SW 1271 (cell line): ENCODE measurements around the gene CARD8.
"Not testable (repeated sequence)": the region's sequence is repeated elsewhere in the genome, so short reads cannot be mapped to it uniquely, and the experiment has no call there.

Experiments used
- DNase-seq, 2 experiments: peaks; one replicate each; lab custom pipeline; 2025; lab: John Stamatoyannopoulos, UW

CARD8 gene, protein sequence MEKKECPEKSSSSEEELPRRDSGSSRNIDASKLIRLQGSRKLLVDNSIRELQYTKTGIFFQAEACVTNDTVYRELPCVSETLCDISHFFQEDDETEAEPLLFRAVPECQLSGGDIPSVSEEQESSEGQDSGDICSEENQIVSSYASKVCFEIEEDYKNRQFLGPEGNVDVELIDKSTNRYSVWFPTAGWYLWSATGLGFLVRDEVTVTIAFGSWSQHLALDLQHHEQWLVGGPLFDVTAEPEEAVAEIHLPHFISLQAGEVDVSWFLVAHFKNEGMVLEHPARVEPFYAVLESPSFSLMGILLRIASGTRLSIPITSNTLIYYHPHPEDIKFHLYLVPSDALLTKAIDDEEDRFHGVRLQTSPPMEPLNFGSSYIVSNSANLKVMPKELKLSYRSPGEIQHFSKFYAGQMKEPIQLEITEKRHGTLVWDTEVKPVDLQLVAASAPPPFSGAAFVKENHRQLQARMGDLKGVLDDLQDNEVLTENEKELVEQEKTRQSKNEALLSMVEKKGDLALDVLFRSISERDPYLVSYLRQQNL

DNA sequence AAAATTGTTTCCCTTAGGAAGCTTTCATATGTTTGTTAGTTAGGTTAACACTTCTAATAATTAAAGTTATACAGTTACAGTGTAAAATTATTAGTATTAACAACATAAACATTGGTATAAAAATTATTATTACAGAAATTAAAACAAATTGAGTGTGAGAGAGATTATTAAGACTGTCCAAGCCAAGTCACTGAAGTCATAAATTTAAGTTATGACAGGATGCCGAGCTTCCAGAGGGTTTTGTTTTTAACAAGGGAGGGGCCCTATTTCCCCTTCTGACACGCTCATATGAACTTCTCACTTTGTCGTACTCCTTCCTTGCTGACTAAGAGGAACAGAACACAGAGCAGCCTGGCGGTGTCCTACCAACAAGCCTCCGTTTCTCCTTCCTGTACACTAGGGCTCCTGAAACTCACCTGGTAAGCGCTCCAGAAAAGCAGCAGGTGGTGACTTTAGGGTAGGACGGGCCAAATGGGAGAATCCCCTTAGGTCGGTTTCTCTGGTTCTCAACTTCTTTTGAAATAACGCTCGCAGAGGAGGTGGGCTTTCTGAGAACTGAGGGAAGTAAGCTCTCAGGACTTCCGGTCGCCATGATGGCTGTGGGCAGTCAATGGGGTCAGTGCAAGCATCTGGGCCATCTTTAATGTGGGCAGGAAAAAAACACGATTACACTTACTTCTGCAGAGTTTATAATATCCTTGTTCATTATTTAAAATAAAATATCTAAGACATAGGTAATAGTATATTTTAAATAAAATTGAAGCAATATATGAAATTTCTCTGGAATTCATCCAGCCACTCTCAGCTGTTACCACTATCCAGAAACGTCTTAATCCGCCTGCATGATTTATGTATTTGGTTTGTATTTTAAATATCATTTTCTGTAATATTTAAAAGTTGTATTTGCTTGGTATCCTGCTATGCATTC is at the start of gene CARD8:
Gene CARD8 (minus strand): TSS at position 537 of the 928 bp plus-strand sequence. CDS start 14,892 bp downstream, outside the sequence.
- peak; percentile 32 to 89 for DNase-seq

DNA sequence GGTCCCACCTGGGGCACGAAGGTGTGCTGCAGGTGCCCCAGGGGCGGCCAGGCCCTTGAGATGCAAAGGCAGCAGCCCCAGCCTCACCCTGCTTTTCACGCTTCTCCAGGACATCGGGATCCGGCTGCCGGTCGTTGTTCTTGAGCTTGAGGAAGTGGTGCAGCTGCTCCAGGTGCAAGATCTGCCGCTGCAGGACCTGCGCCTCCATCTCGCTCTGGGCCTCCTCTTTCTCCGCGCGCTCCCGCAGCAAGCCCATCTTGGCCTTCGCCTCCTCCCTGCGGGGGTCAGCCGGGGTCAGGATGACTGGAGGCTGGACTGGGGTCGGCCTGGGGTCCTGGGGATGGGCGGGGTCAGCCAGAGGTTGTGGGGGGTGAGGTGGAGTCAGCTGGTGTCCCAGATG is 48.2 kb upstream of the CARD8 start:
- no peak for DNase-seq

DNA sequence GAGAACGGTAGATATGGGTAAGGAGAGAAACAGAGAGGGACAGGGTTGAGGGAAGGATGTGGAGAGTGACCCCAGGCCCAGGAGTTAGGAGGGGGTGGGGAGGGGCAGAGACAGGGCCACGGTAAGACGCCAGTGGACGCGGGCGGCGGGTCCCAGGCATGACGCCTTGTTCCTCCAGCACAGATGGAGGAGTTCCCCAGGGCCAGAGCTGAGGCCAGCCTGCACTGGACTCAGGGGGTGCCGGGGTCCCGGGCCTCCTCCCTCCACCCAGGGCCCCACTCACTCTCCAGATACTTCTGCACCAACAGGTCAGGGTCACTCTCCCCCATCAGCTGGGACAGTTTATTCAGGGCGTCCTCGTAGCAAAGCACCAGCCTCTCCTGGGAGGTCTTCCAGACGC is 47.7 kb upstream of the CARD8 start:
- no peak for DNase-seq

DNA sequence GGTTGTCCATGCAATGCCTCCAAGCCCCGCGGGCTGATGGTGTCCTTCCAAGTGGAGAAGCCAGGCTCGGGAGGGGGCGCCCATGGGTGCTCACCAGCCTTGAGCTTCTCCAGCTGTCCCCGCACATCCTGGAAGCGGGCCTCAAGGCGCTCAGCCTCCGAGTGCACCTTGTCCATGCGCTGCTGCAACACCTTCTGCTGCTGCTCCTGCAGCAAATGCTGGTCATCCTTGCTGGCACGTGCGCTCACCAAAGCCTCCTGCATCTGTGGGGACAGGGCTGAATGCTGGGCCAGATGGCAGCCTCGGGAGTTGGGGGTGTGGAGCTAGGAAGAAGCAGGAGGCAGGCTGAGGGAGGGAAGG is 46.9 kb upstream of the CARD8 start:
- DNase-seq, result no peak

DNA sequence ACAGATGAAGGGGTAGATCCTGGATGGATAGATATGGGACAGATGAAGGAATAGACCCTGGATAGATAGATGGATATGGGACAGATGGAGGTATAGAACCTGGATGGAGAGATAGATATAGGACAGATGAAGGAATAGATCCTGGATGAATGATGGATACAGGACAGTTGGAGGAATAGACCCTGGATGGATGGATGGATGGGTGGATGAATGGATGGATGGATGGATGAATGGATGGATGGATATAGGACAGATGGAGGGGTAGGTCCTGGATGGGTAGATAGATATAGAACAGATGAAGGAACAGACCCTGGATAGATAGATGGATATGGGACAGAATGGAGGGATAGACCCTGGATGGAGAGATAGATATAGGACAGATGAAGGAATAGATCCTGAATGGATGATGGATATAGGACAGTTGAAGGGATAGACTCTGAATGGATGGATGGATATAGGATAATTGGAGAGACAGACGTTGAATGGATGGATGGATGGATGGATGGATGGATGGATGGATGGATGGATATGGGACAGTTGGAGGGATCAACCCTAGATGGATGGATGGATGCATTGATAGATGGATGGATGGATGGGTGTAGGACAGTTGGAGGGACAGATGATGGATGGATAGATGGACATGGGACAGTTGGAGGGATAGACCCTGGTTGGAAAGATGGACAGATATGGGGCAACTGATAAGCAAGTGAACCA is 46.3 kb upstream of the CARD8 start:
- DNase-seq, result no peak

DNA sequence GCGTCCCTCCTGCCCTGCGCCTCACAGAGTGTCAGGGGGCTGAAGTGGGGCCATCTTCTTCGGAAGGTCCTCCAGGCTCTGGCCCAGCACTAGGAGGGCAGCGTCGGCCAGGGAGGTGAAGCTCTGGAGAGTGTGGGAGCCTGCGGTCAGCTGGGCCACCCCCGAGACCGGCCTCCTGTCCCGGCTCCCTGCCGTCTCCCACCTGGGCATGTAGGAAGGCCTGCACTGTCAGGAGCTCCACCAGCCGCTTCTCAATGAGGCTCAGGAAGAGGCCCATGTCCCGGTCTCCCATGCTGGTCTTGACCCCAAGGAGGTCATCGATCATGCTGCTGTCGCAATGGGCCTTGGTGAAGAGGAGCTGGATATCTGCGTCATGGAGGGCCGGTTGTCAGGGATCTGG is 42.3 kb upstream of the CARD8 start:
- no peak for DNase-seq

DNA sequence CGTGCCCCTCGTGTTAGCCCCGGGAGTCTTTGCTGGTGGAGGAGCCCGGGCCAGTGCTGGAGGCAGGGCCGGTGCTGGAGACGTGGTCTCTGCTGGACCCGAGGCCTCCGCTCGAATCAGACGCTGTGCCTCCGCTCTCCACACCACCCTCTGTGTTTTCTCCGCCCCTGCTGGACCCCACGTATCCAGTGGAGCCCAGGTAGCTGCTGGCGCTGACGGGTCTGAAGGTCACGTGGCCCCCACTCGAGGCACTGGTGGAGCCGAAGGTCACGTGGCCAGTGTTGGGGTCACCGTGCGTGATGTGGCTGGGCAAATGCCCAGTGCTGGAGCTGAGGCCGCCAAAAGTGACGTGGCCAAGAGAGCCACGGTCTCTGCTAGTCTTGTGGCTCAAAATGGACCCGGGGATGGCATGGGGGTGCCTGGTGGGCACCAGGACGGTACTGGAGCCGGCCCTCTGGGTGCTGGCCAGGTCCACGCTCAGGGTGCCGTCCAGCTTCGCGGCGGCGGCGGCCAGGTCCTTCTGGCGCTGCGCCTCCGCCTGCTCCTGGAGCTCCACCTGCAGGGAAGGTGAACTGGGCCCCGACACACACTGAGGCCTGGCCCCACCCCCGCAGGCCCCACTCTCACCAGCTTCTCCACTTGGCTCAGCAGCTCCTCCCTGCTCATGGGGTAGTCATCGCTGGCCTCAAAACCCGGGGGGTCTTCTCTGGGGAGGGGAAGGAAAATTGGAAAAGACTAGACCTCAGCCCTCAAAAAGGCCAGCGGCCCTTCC is 41.4 kb upstream of the CARD8 start:
- DNase-seq, result no peak

DNA sequence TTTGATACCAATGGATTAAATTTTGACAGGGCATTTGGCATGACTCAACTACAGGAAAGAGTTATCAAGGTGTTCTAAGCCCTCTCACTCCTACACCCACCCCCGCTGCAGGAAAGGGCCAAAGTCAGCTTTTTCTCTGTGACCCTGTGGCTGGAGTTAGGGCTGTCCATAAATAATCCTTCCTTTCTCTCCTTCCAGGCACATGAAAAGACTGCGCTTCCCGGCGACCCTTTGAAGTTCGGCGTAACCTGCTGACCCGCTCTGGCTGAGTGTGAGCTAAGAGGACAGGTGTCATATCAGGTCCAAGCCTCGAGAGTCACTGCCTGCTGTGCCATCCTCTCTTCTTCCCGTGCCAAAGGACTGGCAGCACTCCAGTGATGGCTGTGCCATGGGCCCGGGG is 39.7 kb upstream of the CARD8 start:
- no peak for DNase-seq

DNA sequence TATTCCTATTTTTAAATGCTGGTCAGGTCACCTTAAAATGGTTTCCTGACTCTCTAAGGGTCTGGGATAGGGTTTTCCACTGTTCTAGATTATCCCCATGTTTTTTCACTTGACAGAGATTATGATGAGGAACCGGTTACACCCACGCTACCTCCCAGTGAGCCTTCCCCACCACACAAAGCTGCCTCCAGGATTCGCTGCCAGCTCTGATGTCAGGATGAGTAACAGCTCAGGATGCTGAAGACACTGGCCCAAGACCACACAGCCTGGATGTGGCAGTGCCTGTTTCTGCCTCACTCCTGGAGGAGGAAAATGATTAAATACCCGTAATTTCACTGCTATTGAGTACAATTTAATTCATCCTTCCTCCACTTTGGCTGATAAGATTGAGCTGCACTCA is 37.1 kb upstream of the CARD8 start:
- no peak for DNase-seq

DNA sequence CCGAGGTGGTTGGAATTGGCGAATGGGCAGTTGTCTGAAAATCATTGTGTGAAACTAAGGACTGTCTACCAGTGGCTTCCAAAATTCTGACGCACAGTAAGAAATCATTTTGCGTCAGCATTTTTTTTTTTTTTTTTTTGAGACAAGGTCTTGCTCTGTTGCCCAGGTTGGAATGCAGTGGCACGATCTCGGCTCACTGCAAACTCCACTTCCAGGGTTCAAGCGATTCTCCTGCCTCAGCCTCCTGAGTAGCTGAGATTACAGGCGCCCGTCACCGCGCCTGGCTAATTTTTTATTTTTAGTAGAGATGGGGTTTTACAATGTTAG is 35.7 kb upstream of the CARD8 start:
- not testable (repeated sequence) for DNase-seq

DNA sequence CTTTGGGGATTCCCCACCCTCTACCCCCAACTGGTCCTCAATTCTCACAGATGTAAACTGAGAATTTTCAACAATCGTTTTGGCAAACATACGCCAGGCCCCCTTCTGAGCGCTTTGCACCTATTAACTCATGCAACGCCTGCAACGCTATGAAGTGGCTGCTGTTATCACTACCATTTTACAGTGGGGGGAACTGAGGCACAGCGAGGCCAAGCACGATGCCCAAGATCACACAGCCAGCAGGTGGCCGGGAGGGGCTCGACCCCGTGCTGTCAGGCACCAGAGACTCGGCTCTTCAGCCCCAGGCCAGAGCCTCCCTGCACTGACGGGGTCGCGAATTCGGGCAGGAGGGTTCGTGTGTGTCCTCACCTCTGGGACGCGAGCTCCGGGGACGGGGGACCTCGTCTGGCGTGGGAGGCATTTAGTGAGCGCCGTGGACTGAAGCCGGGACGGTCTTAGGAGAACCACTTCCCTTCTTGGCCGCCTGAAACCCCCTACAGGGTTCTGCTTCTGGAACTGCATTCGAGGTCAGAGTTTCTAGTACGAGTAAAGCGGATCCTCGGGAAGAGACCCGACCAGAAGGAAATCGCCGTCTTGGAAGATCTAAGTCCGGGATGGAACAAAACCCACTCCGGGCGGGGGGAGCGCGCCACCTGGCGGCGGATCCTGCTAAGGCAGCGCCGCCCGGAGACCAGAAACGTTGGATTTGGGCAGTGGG is 35.2 kb upstream of the CARD8 start:
- peak; percentile 18 to 49 for DNase-seq

DNA sequence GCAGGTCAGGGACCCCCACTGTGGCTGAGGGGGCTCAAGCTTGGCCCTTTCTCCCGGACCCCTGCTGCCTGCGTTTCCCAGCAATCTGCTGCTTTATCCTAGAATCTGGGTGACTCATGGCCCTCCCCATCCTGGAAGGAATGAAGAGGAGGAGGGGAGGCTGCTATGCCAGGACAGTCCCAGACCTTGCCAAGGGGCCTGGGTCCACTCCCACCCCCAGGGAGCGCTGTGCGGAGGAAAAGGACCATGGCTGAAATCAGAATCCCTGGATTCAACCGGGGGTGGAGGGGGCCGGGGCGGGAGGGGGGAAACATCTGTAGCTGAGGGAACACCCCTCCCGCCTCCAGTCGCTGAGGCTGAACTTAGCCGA is 34.7 kb upstream of the CARD8 start:
- DNase-seq, result no peak

DNA sequence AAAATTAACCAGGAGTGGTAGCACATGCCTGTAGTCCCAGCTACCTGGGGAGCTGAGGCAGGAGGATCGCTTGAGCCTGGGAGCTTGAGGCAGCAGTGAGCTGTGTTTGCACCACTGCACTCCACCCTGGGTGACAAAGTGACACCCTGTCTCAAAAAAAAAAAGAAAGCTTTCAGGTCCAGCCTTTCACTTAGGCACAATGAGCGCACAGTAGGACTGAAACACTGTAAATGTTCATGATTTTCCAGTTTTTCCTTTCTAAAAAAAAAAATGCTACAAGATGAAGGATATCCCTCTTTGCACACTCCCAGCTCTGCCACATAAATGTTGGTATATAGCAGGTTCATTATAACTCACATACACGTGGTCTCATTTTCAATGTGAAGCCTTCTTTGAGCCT is 32.0 kb upstream of the CARD8 start:
- DNase-seq, result no peak

DNA sequence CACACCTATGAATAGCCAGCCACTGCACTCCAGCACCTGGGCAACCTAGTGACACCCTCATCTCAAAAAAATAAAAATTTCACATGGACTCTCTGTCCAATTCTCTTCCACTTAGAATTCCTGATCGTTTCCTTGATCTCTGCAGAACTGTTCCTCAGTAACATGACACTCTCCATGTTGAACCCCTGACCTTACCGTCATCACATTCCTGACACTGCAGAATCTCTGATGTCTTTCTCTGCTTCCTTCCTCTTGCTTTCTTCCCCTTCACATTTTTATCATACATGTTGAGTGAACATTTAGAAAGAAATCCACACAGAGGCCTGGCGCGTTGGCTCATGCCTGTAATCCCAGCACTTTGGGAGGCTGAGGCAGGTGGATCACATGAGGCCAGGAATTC is 29.2 kb upstream of the CARD8 start:
- no peak for DNase-seq

DNA sequence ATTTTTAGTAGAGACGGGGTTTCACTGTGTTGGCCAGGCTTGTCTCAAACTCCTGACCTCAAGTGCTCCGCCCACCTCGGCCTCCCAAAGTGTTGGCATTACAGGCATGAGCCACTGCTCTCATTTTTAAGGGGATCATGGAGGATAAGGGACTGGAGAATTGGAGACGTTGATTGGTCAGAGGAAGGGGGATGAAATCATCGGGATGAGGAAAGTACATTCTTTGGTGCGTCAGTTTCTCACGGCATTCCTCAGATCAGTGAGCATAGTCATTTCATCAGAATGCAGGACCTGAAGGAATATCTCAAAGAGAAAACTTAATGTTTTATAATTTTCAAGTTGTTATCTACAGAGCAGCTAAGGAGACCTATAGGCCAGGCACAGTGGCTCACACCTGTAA is 28.2 kb upstream of the CARD8 start:
- DNase-seq, result no peak

DNA sequence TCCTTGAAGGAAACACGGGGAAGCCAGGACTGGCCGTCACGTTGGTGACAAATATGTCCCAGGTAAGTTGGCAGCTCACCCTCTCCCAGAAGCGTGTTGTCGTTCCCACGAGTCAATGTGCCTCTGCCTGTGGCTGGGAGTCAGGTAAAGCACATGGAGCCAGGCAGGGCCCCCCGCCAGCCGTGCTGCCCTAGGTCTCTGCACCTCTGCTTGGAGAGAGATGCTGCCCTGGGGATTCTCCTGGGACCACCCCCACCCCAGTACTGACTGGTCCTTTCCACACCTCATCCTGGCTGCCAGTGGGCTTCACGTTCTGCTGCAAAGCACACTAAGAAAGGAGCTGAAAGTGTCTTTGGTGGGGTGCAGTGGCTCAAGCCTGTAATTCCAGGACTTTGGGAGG is 24.0 kb upstream of the CARD8 start:
- no peak for DNase-seq

DNA sequence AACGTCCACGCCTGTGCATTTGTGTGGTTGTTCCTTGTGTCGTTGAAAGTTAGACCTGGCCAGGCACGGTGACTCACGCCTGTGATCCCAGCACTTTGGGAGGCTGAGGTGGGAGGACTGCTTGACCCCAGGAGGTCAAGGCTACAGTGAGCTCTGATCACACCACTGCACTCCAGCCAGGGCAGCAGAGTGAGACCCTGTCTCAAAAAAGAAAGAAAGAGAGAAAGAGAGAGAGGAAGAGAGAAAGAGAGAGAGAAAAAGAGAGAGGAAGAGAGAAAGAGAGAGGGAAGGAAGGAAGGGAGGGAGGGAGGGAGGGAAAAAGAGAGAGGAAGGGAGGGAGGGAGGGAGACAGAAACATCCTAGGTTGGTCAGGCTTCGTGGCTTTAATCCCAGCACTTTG is 19.2 kb upstream of the CARD8 start:
- DNase-seq, result no peak

DNA sequence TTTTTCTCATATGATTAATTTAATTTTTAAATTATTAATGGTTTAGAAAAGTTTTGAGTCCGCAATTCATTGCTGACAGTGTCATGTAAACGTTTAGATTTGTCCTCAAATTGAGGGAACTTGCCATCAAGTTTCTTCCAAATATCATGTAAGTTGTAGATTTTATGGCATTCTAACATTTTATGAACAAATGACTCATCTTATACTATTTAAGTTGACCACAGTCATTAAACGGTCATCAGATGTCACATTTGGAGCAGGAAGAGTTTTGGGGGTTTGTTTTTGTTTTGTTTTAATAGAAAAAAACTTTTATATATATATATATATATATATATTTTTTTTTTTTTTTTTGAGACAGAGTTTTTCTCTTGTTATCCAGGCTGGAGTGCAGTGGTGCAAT is 18.5 kb upstream of the CARD8 start:
- DNase-seq, result no peak

DNA sequence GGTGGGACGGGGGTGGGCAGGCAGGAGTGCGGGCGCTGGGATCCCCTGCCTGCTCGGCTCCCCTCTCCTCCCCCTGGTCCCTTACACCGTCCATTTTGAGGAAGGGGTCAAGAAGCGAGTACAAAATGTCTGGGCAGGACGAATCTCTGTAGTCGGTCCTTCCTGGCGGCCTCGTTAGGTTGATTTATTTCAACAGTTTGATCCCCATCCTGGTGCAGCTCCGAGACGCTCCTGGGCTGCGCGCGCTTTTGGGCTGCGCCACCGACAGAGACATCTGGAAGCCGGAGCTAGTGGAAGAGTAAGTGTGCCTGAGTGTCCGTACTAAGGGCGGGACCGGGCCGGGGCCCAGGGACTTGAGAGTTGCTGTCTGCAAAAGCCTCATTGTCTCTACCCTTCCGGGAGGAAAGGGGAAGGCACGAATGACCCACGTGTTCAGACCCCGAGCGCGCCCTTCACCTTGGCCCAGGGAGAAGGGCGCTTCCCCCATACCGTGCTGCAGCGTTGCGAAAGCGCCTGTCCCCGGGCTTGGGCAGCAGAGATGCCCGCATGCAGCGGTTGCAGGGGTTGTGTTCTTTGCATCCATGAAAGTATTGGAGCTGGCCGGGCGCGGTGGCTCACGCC is 15.9 kb upstream of the CARD8 start:
- no peak for DNase-seq

DNA sequence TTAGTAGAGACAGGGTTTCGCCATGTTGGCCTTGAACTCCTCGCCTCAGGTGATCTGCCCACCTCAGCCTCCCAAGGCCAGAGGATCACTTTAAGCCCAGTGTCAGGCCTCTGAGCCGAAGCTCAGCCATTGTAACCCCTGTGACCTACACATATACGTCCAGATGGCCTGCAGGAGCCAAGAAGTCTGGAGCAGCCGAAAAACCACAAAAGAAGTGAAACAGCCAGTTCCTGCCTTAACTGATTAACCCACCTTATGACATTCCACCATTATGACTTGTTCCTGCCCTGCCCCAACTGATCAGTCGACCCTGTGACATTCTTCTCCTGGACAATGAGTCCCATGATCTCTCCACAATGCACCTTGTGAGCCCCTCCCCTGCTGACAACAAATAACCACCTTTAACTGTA is 13.9 kb upstream of the CARD8 start:
- DNase-seq, result not testable (repeated sequence)

DNA sequence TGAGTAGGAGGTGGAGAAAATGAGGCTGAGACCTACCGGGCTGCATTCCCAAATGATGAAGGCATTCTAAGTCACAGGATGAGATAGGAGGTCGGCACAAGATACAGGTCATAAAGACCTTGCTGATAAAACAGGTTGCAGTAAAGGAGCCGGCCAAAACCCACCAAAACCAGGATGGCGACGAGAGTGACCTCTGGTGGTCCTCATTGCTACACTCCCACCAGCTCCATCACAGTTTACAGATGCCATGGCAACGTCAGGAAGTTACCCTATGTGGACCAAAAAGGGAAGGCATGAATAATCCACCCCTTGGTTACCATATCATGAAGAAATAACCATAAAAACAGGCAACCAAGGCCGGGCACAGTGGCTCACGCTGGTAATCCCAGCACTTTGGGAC is 9.6 kb upstream of the CARD8 start:
- DNase-seq, result not testable (repeated sequence)
